Nephron progenitor cell (in vitro differentiated cells): Measurements from ENCODE around the gene YWHAG.
A peak's percentile ranks its signal among the peaks of the same experiment; 100 is the strongest.
"Not testable (repeated sequence)": the region's sequence is repeated elsewhere in the genome, so short reads cannot be mapped to it uniquely, and the experiment has no call there.

Experiments used
- DNase-seq: peaks from one replicate; pipeline ENCODE4 v3.0.0; 2021
- H3K27ac Mint-ChIP-seq: 2 replicates; pipeline ENCODE4 v1.8.0; 2021; ENCODE audit warnings: mild to moderate bottlenecking, moderate library complexity, mixed read lengths
- H3K27me3 Mint-ChIP-seq: 2 replicates; pipeline ENCODE4 v1.8.0; 2021; ENCODE audit warnings: mild to moderate bottlenecking, low read depth, mixed read lengths; ENCODE audit not compliant: poor library complexity
- H3K36me3 Mint-ChIP-seq: 2 replicates; pipeline ENCODE4 v1.8.0; 2021; ENCODE audit warnings: low read depth, mixed read lengths
- H3K4me1 Mint-ChIP-seq: 2 replicates; pipeline ENCODE4 v1.8.0; 2021; ENCODE audit warnings: mixed read lengths
- H3K4me3 Mint-ChIP-seq: 2 replicates; pipeline ENCODE4 v1.8.0; 2021; ENCODE audit warnings: mild to moderate bottlenecking, moderate library complexity, mixed read lengths
- H3K9me3 Mint-ChIP-seq: 2 replicates; pipeline ENCODE4 v1.8.0; 2021; ENCODE audit warnings: mild to moderate bottlenecking, moderate library complexity, mixed read lengths
- CTCF ChIP-seq: fragments of 200-600 bp; sonication (generic); IDR thresholded peaks from 2 replicates; pipeline ENCODE4 v1.5.0; 2021; ENCODE audit warnings: antibody characterized with exemption

YWHAG gene

GRCh38 chr7:76342222-76342621, 16.6 kb downstream of the YWHAG start:
- Mint-ChIP-seq H3K4me1 (peaks cover 7% of the 10 kb centered on the region), H3K27me3 (no peaks in the 10 kb centered on the region), H3K36me3 (peaks cover 93% of the 10 kb centered on the region), H3K4me3 (no peak overlapping the region), H3K27ac (peak overlapping the region; percentile 87), H3K9me3 (no peaks in the 10 kb centered on the region)
- no peak for TF ChIP-seq CTCF
- no peak for DNase-seq

GRCh38 chr7:76340617-76341131, 18.1 kb downstream of the YWHAG start:
- no peak for DNase-seq
- no peaks in the 10 kb centered on the region for H3K9me3 Mint-ChIP-seq
- no peaks in the 10 kb centered on the region for H3K27me3 Mint-ChIP-seq
- no peak for TF ChIP-seq CTCF
- peaks cover 4% of the 10 kb centered on the region for H3K4me1 Mint-ChIP-seq
- peaks cover 90% of the 10 kb centered on the region for H3K36me3 Mint-ChIP-seq
- H3K4me3 Mint-ChIP-seq: no peak overlapping the region
- peak overlapping the region; percentile 27 for H3K27ac Mint-ChIP-seq

GRCh38 chr7:76338298-76339084, 20.3 kb downstream of the YWHAG start:
- no peak for DNase-seq
- H3K27me3 Mint-ChIP-seq: no peaks in the 10 kb centered on the region
- H3K4me3 Mint-ChIP-seq: no peak overlapping the region
- peak overlapping the region; percentile 20 for H3K27ac Mint-ChIP-seq
- H3K36me3 Mint-ChIP-seq: peaks cover 77% of the 10 kb centered on the region
- H3K9me3 Mint-ChIP-seq: no peaks in the 10 kb centered on the region
- H3K4me1 Mint-ChIP-seq: peaks cover 12% of the 10 kb centered on the region
- no peak for TF ChIP-seq CTCF

GRCh38 chr7:76337147-76337546, 21.6 kb downstream of the YWHAG start:
- TF ChIP-seq CTCF: no peak
- Mint-ChIP-seq H3K36me3 (peaks cover 73% of the 10 kb centered on the region), H3K4me3 (no peak overlapping the region), H3K9me3 (no peaks in the 10 kb centered on the region), H3K4me1 (peaks cover 20% of the 10 kb centered on the region), H3K27ac (peak overlapping the region; percentile 83), H3K27me3 (no peaks in the 10 kb centered on the region)
- no peak for DNase-seq

- H3K27me3 Mint-ChIP-seq: no peaks in the 10 kb centered on the region
- H3K4me1 Mint-ChIP-seq: peaks cover 25% of the 10 kb centered on the region
- peak overlapping the region; percentile 51 for H3K27ac Mint-ChIP-seq
- TF ChIP-seq CTCF: no peak
- H3K4me3 Mint-ChIP-seq: no peak overlapping the region
- peaks cover 72% of the 10 kb centered on the region for H3K36me3 Mint-ChIP-seq
- DNase-seq: no peak
- no peaks in the 10 kb centered on the region for H3K9me3 Mint-ChIP-seq
Measured at GRCh38 chr7:76336094-76336493, 22.7 kb downstream of the YWHAG start.

GRCh38 chr7:76335417-76335816, 23.4 kb downstream of the YWHAG start:
- not testable (repeated sequence) for DNase-seq, H3K4me3 Mint-ChIP-seq, H3K27ac Mint-ChIP-seq, H3K9me3 Mint-ChIP-seq, H3K27me3 Mint-ChIP-seq
- H3K4me1 Mint-ChIP-seq: peaks cover 25% of the 10 kb centered on the region
- peaks cover 71% of the 10 kb centered on the region for H3K36me3 Mint-ChIP-seq
